KG1 (cell line): ENCODE data around the gene VSTM2L.
"Not testable (repeated sequence)": the region's sequence is repeated elsewhere in the genome, so short reads cannot be mapped to it uniquely, and the experiment has no call there.

Experiments used
- DNase-seq: peaks from one replicate; lab custom pipeline; 2025; lab: John Stamatoyannopoulos, UW

Gene VSTM2L

GRCh38 chr20:37902504-37903313, at the start of gene VSTM2L:
Gene VSTM2L (plus strand): TSS chr20:37903127. CDS start chr20:37903351, 224 bp downstream.
- no peak for DNase-seq

- DNase-seq, result no peak
Measured at GRCh38 chr20:37853823-37854375, 49.0 kb upstream of the VSTM2L start.

GRCh38 chr20:37856034-37856433, 46.9 kb upstream of the VSTM2L start:
- not testable (repeated sequence) for DNase-seq

- DNase-seq, result no peak
Measured at GRCh38 chr20:37856932-37857660, 45.8 kb upstream of the VSTM2L start.

- no peak for DNase-seq
Measured at GRCh38 chr20:37859406-37860171, 43.3 kb upstream of the VSTM2L start.

GRCh38 chr20:37863289-37863688, 39.6 kb upstream of the VSTM2L start:
- DNase-seq, result no peak

GRCh38 chr20:37864298-37864697, 38.6 kb upstream of the VSTM2L start:
- DNase-seq, result no peak

GRCh38 chr20:37866051-37866450, 36.9 kb upstream of the VSTM2L start:
- no peak for DNase-seq

- no peak for DNase-seq
Measured at GRCh38 chr20:37867289-37868195, 35.4 kb upstream of the VSTM2L start.

GRCh38 chr20:37868851-37869333, 34.0 kb upstream of the VSTM2L start:
- DNase-seq, result no peak

GRCh38 chr20:37869334-37869861, 33.5 kb upstream of the VSTM2L start:
- DNase-seq, result no peak

GRCh38 chr20:37870294-37870693, 32.6 kb upstream of the VSTM2L start:
- DNase-seq, result no peak

GRCh38 chr20:37871751-37872150, 31.2 kb upstream of the VSTM2L start:
- DNase-seq, result no peak

- DNase-seq, result no peak
Measured at GRCh38 chr20:37872161-37872560, 30.8 kb upstream of the VSTM2L start.

- DNase-seq, result no peak
Measured at GRCh38 chr20:37873884-37874283, 29.0 kb upstream of the VSTM2L start.

- no peak for DNase-seq
Measured at GRCh38 chr20:37875460-37876175, 27.3 kb upstream of the VSTM2L start.

- DNase-seq, result no peak
Measured at GRCh38 chr20:37876863-37877262, 26.1 kb upstream of the VSTM2L start.

GRCh38 chr20:37877832-37878772, 24.8 kb upstream of the VSTM2L start:
- no peak for DNase-seq
